Airway epithelial cell (primary cell): ENCODE data around the gene SLC11A2. TPM values are rescaled to one million over a fixed set of nuclear protein-coding genes. Genes with fewer than 3 reads are reported as not detected.

ENCODE experiments used
- total RNA-seq: library from RNA; depleted of rRNA; stranded (reverse); fragments of >200 nt; gene quantifications from 2 replicates; pipeline ENCODE4 v1.2.3, GENCODE V29; 2015

The SLC11A2 gene
- total RNA-seq: 19.8 and 29.0 TPM in 2 replicates

DNA sequence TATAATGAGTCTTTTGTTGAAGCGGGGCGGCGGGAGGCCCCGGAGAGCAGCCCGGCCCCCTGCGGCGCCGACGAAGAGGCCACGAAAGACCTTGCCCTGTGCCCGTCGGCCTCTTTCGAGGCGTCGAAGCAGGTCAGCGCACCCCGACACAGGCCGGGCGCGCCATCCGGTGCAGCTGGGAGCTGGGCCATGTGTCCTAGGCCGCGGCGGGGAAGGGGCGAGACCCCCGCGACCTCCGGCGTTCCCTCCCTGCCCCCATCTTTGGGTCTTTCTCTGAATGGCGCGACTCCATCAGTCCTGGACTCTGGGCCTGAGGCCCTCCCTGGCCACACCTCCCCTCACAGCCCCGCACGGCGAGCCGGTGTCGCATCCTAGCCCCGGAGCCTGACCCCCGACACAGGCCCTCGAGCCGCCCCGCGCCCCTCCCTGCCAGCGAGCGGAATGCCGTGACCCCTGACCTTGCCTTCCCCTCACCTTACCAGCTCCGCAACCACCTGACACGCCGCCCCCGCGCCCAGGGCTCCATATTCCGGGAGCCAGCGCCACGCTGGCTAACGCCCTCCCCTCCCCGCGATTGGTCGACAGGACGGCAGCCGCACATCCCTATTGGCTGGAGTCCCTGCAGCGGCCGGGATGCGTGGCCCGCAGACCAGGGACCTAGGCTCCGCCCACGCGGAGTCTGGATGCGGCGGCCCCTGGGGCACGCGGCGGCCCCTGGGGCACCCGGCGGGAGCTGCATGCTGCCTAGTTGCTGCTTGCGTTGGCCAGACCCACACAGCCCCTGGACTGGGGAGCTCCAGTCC is at the start of gene SLC11A2:
Gene SLC11A2, minus strand, starts transcription at position 549 of the 803 bp plus-strand sequence. CDS start 15,656 bp downstream, outside the sequence.

DNA sequence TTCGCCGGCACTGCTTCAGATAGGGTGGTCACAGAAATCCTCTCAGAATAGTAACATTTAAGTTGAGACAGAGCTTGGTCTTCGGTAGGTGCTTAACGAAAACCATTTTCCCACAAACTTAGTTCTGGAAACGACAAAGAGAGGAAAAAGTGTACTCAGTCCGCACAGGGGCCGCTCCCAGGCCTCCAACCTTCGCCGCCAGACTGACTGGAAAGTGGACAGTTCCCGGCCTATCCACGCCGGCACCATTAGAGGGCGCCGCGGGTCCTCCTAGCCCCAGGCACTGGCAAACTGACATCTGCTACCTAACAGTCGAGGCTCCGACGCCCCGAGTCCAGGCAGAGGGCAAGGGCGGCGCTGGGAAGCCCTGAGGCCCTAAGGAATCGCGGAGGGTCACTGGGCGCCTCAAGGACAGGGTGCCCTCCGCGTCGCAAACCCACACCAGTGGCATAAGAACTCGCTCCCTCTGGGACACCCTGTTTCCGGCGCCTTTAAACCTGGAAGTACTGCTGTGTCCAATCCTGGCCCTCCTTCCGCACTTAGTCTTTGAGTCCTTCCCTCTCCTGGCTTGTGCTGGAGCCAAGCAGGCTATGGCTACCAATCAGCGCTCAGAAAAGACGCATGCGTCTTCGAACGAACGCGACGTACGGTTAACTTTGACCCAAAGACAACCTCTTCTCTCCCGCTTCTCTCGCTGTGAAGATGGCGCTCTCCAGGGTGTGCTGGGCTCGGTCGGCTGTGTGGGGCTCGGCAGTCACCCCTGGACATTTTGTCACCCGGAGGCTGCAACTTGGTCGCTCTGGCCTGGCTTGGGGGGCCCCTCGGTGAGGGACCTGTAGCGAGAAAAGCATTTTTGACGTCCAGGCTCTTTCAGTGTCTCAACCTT is 21.7 kb upstream of the SLC11A2 start, which contains the start of gene LETMD1:
Gene LETMD1, plus strand, starts transcription at position 673 of the 886 bp plus-strand sequence. Its CDS starts 30 bp downstream, at position 703.

DNA sequence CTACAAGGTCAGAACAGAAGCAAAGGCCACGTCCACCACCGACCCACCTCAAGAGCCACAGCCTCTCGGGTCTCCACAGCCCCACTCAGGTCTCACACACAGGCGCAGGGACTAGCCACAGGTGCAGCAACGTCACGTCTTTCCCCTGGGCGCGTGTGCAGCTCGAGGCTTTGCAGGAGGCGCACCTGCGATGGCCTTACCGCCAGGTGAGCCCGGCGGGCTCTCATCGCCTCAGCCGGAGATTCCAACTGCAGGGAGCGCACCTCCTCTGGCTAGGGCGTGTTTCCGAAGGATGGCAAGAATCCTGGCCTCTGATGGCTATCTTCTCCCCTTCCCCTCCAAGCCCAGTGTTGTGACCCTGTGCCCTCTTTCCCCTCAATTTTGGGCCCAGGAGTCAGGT is 73.7 kb downstream of the SLC11A2 start, which contains the start of gene HIGD1C:
Gene HIGD1C, plus strand, starts transcription at position 35 of the 400 bp plus-strand sequence. CDS start 1,455 bp downstream, outside the sequence.

Other genes starting within 250 kb of the SLC11A2 start
- not detected in 2 replicates for gene TMPRSS12, start 183.5 kb downstream of the SLC11A2 start, total RNA-seq
- not detected in 2 replicates for gene HIGD1C, start 73.8 kb downstream of the SLC11A2 start, total RNA-seq
- gene LETMD1, start 21.9 kb upstream of the SLC11A2 start, total RNA-seq: 21.7 and 25.7 TPM in 2 replicates
- 13.2 and 15.2 TPM in 2 replicates for gene CSRNP2, start 57.2 kb upstream of the SLC11A2 start, total RNA-seq
- gene TFCP2, start 146.8 kb upstream of the SLC11A2 start, total RNA-seq: 11.2 and 13.6 TPM in 2 replicates
- 1.7 and 6.1 TPM in 2 replicates for gene POU6F1, start 191.7 kb upstream of the SLC11A2 start, total RNA-seq
- 141 and 201 TPM in 2 replicates for gene DAZAP2, start 212.4 kb upstream of the SLC11A2 start, total RNA-seq
- gene SMAGP, start 244.0 kb upstream of the SLC11A2 start, total RNA-seq: 59.6 and 63.3 TPM in 2 replicates